OCI-LY7 (cell line): ENCODE measurements around the gene TMEM272.

Source experiments
- EZH2phosphoT487 ChIP-seq: fragments of 200-600 bp; sonication (generic); IDR thresholded peaks from 2 replicates; pipeline ENCODE4 v1.6.1; 2018; ENCODE audit warnings: low read depth, borderline replicate concordance, mild to moderate bottlenecking, mixed run types, antibody characterized with exemption, low read length, moderate library complexity, mixed read lengths
- TF ChIP-seq, protein P1 (sequence below): fragments of 200-600 bp; sonication (generic); conservative IDR thresholded peaks from 2 replicates; pipeline ENCODE4 v1.5.1; 2014; ENCODE audit warnings: mild to moderate bottlenecking, antibody characterized with exemption, low read length, moderate library complexity, mixed read lengths

DNA sequence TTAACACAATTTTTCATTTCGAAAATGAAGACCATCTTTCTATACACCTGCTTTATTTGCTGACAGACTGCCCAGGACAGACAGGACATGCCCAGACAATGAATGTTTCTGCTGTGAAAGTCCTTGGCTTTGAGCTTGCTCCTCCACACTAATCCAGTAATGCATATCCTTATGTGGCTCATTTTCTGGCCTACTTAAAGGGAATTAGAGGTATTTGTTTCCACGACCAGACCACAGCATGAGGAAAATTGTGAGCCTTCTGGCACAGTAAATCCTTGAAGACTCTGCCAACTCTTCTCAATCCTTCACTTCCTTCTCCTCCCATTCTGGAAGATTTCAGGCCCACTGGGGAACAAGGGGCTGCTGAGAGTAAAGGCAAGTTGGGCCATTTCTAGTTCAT, 42.5 kb upstream of the TMEM272 start:
- TF ChIP-seq, protein P1, sequence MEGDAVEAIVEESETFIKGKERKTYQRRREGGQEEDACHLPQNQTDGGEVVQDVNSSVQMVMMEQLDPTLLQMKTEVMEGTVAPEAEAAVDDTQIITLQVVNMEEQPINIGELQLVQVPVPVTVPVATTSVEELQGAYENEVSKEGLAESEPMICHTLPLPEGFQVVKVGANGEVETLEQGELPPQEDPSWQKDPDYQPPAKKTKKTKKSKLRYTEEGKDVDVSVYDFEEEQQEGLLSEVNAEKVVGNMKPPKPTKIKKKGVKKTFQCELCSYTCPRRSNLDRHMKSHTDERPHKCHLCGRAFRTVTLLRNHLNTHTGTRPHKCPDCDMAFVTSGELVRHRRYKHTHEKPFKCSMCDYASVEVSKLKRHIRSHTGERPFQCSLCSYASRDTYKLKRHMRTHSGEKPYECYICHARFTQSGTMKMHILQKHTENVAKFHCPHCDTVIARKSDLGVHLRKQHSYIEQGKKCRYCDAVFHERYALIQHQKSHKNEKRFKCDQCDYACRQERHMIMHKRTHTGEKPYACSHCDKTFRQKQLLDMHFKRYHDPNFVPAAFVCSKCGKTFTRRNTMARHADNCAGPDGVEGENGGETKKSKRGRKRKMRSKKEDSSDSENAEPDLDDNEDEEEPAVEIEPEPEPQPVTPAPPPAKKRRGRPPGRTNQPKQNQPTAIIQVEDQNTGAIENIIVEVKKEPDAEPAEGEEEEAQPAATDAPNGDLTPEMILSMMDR: no peak
- TF ChIP-seq EZH2phosphoT487: no peak
